ENCODE data around the gene RABL6. TPM values are rescaled to one million over a fixed set of nuclear protein-coding genes. Genes with fewer than 3 reads are reported as not detected.

Gene RABL6
- total RNA-seq, 1 donor from 2014 or later = 71.2 TPM

- TF ChIP-seq EZH2phosphoT487 (IDR thresholded peaks at IDR 0.05) (no peak), EZH2 (IDR thresholded peaks at IDR 0.05) (no peak)
- TF ChIP-seq, protein P1, sequence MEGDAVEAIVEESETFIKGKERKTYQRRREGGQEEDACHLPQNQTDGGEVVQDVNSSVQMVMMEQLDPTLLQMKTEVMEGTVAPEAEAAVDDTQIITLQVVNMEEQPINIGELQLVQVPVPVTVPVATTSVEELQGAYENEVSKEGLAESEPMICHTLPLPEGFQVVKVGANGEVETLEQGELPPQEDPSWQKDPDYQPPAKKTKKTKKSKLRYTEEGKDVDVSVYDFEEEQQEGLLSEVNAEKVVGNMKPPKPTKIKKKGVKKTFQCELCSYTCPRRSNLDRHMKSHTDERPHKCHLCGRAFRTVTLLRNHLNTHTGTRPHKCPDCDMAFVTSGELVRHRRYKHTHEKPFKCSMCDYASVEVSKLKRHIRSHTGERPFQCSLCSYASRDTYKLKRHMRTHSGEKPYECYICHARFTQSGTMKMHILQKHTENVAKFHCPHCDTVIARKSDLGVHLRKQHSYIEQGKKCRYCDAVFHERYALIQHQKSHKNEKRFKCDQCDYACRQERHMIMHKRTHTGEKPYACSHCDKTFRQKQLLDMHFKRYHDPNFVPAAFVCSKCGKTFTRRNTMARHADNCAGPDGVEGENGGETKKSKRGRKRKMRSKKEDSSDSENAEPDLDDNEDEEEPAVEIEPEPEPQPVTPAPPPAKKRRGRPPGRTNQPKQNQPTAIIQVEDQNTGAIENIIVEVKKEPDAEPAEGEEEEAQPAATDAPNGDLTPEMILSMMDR (IDR thresholded peaks at IDR 0.05) = no peak
- Histone ChIP-seq H3K4me2 (no peak overlapping the region), H3K27me3 (peaks cover 16% of the 10 kb centered on the region), H3K36me3 (no peaks in the 10 kb centered on the region), H3K79me2 (ENCODE audit: low read depth) (peaks cover 29% of the 10 kb centered on the region), H3K9ac (no peak overlapping the region), H3K9me3 (ENCODE audit: low read depth) (no peaks in the 10 kb centered on the region), H3K4me1 (peaks cover 9% of the 10 kb centered on the region), H3F3A (ENCODE audit: low read depth) (peaks cover 12% of the 10 kb centered on the region), H3K27ac (no peak overlapping the region), H3K4me3 (no peak overlapping the region), H2AFZ (replicated peaks) (no peak overlapping the region), H4K20me1 (ENCODE audit: low read depth) (peaks cover 56% of the 10 kb centered on the region)
- Mint-ChIP-seq H3K27ac (no peak overlapping the region), H3K4me1 (peaks cover 10% of the 10 kb centered on the region), H3K36me3 (peaks cover 16% of the 10 kb centered on the region), H3K9me3 (no peaks in the 10 kb centered on the region), H3K4me3 (no peak overlapping the region), H3K27me3 (ENCODE audit: insufficient read depth, low read depth) (peaks cover 8% of the 10 kb centered on the region)
- no peak for DNase-seq (ENCODE audit: low spot score)
Observed at GRCh38 chr9:136824496-136825225, 16.9 kb downstream of the RABL6 start.

DNA sequence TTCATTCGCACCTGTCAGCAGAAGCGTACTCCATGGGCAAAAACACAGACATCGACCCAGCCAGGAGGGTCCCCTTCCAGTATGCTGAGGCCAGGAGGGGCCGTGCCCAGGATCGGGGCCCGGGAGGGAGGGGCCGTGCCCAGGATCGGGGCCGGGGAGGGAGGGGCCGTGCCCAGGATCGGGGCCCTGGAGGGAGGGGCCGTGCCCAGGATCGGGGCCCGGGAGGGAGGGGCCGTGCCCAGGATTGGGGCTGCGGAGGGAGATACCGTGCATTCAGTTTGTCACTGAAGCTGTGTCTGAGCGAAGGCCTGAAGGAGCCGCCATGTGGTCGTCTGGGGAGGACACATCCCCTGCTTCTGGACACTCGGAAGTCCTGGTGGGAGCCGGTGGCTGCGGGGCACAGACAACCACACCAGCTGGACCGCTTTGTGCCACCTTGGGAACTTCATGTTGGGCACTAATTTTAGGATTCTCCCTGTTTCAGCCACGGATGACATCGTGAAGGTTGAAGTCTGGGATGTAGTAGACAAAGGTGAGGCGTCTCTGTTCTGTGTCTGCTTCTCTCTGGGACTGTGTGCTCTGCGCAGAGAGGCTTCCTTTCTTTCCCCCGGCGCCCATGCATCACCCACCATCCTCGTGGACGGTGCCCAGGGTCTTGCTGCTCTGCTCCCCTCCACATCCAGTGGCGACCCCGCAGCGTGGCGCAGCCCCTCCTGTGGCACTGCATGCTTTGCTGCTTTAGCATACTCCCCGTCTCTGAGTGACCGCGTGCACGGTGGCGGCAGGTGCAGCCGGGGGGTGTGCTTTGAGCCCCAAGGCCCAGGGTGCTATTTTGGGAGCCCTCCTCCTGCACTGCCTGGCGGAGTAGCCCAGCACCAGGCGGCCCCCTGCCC, 17.8 kb downstream of the RABL6 start:
- Histone ChIP-seq H3K79me2 (ENCODE audit: low read depth) (peaks cover 21% of the 10 kb centered on the region), H2AFZ (replicated peaks) (no peak overlapping the region), H3K27me3 (peaks cover 7% of the 10 kb centered on the region), H3K4me2 (no peak overlapping the region), H3K36me3 (no peaks in the 10 kb centered on the region), H3K27ac (no peak overlapping the region), H3K4me3 (no peak overlapping the region), H3K4me1 (peaks cover 9% of the 10 kb centered on the region), H3K9ac (no peak overlapping the region), H4K20me1 (ENCODE audit: low read depth) (peaks cover 50% of the 10 kb centered on the region), H3K9me3 (ENCODE audit: low read depth) (no peaks in the 10 kb centered on the region), H3F3A (ENCODE audit: low read depth) (peaks cover 9% of the 10 kb centered on the region)
- DNase-seq (ENCODE audit: low spot score) = no peak
- H3K27ac Mint-ChIP-seq = no peak overlapping the region
- TF ChIP-seq, protein P1 (IDR thresholded peaks at IDR 0.05) = no peak
- TF ChIP-seq EZH2phosphoT487 (IDR thresholded peaks at IDR 0.05) = no peak
- no peak for TF ChIP-seq EZH2 (IDR thresholded peaks at IDR 0.05)
- H3K27me3 Mint-ChIP-seq (ENCODE audit: insufficient read depth, low read depth) = peaks cover 8% of the 10 kb centered on the region
- peaks cover 8% of the 10 kb centered on the region for H3K4me1 Mint-ChIP-seq
- H3K9me3 Mint-ChIP-seq = no peaks in the 10 kb centered on the region
- H3K36me3 Mint-ChIP-seq = peaks cover 14% of the 10 kb centered on the region
- no peak overlapping the region for H3K4me3 Mint-ChIP-seq

- no peaks in the 10 kb centered on the region for H3K9me3 ChIP-seq (ENCODE audit: low read depth)
- no peak for DNase-seq (ENCODE audit: low spot score)
- H2AFZ ChIP-seq (replicated peaks) = no peak overlapping the region
- Mint-ChIP-seq H3K36me3 (peaks cover 8% of the 10 kb centered on the region), H3K27ac (no peak overlapping the region), H3K9me3 (no peaks in the 10 kb centered on the region), H3K27me3 (ENCODE audit: insufficient read depth, low read depth) (peaks cover 6% of the 10 kb centered on the region), H3K4me1 (peaks cover 2% of the 10 kb centered on the region), H3K4me3 (no peak overlapping the region)
- peaks cover 15% of the 10 kb centered on the region for H3K79me2 ChIP-seq (ENCODE audit: low read depth)
- H3K36me3 ChIP-seq = no peaks in the 10 kb centered on the region
- peaks cover 8% of the 10 kb centered on the region for H3K4me1 ChIP-seq
- H3K27me3 ChIP-seq = peaks cover under 1% of the 10 kb centered on the region
- H3K4me3 ChIP-seq = no peak overlapping the region
- H3K27ac ChIP-seq = no peak overlapping the region
- no peak overlapping the region for H3K4me2 ChIP-seq
- TF ChIP-seq, protein P1 (IDR thresholded peaks at IDR 0.05) = no peak
- no peak for TF ChIP-seq EZH2 (IDR thresholded peaks at IDR 0.05)
- TF ChIP-seq EZH2phosphoT487 (IDR thresholded peaks at IDR 0.05) = no peak
- no peak overlapping the region for H3K9ac ChIP-seq
- peaks cover 3% of the 10 kb centered on the region for H3F3A ChIP-seq (ENCODE audit: low read depth)
- peaks cover 44% of the 10 kb centered on the region for H4K20me1 ChIP-seq (ENCODE audit: low read depth)
Observed at GRCh38 chr9:136826188-136826541, 18.4 kb downstream of the RABL6 start.

Data from neural progenitor cell (in vitro differentiated cells).